GM19397 (cell line): Measurements from ENCODE around the gene RAB28.
A peak's percentile ranks its signal among the peaks of the same experiment; 100 is the strongest.

Source experiments
- ATAC-seq: cut with Tn5 transposase; IDR thresholded peaks from one replicate; pipeline ENCODE4 v1.9.1; 2021; ENCODE audit warnings: mild to moderate bottlenecking, moderate library complexity; ENCODE audit not compliant: unreplicated experiment

Gene RAB28

DNA sequence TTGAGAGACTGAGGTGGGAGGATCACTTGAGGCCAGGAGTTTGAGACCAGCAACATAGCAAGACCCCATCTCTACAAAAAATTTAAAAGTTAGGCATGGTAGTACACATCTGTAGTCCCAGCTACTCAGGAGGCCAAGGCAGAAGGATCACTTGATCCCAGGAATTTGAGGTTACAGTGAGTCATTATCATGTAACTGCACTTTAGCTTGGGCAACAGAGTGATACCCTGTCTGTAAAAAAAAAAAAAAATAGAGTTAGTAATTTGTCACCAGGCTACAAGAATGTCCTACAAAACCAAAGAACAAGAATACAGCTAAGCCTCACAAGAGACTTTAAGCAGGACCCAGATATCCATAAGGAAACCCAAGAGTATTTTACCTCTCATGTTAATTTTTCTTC, 27.0 kb upstream of the RAB28 start:
- no peak for ATAC-seq

DNA sequence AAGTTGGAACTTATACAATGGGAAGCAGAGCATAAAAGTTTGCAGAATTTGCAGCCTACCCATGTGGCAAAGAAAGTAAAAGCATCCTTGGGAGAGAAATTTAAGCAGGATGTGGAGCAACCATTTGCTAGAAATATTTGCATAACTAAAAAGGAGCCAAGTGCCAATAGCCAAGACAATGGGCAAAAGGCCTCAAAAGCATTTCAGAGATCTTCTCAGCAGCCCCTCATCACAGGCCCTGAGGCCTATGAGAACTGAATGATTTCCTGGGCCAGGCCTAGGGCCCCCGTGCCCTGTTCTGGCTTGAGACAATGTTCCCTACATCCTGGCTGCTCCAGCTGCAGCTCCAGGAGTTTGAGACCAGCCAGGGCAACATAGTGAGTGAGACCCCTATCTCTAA, 25.3 kb upstream of the RAB28 start:
- no peak for ATAC-seq

DNA sequence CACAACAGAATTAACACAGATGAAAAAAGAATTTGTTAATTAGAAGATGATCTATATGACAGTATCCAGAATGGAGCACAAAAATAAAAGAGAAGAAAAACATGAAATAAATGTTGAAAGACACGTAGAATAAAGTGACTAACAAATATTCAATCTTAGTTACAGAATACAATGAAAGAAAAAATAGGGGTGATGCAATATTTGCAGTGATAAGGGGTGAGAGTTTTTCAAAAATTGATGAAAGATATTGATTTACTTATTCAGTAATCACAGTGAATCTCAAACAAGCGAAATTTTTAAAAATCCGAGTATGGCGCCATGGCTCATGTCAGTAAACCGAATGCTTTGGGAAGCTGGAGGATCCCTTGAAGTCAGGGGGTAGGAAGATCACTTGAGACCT, 20.2 kb upstream of the RAB28 start:
- no peak for ATAC-seq

DNA sequence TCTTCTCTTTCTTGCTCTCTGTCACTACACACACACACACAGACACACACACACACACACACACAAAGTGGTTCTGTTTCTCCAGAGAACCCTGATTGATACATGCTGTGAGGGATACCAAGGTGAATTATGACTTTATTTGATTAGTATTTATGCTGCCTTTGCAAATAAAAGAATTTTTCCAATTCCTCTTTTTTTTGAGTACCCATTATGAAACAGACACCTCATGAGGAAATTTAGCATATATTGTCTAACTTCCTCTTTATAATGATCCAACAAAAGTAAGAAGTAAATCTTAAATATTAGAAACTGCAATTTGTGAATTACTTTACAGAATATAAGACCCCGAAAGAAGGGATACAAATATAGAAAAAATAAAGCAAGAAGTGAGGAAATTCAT, 14.3 kb upstream of the RAB28 start:
- no peak for ATAC-seq

DNA sequence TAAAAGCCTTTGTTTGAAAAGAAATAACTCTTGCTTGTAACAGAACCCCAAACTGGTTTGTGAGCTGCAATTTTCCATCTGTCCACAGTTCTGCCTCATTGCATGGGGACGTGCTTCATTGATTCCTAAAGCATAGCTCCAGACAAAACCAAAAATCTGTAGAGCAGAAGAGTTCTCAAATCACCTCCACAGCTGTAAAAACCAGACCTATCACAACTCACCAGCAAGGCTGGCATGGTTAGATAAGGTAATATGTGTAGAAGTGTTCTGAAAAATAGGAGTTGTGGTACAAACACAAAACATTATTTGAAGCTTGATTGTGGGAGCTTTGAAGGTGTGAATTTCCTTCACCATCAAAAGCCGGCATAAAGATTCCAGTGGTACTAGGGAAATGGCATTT, 12.5 kb upstream of the RAB28 start:
- ATAC-seq, result no peak

DNA sequence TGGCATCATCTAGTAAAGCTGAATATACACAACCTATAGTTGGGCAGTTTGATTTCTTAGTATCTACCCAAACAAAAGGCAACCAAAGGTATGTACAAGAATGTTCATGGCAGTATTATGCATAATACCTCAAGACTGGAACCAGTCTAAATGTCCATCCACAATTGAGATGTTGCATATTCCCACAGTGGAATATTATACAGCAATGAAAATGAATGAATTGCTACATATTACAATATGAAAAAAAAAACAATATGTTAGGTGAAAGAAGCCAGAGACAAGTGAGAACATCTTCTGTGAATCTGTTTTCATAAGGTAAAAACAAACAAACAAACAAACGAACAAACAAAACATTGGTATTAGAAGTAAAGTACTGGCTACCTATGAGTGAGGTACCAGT, 11.6 kb upstream of the RAB28 start:
- ATAC-seq, result no peak

DNA sequence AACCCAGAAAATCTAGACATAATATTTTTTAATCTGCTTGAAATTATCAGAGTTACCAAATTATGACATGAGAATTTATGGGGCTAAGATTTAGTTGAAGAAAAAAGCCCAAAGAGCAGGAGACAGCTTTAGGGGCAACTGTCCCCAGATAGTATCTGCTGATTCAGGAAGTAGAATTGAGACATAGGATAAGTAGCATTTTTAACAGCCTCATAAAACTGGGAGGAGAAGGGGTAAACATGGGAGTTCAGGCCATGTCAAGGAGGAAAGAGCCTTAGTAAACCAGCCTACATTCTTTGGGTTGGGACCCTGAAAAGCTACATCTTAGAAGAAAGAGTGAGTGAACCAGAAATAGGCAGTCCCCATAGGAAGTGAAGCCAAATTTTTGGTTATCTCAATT, 9.7 kb upstream of the RAB28 start:
- ATAC-seq, result no peak

DNA sequence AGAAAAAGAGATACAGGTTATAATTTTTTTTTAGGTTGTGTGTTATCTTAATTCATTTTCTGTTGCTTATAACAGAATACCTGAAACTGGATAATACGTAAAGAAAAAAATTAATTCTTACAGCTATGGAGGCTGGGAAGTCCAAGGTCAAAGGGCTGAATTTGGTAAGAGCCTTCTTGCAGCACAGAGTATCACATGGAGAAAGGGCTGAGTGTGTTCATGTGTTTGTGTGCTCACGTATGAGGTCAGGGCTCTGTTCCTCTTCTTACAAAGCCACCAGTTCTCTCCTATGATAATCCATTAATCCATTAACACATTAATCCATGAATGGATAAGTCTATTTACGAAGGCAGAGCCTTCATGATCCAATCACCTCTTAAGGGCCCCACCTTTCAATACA, 8.6 kb upstream of the RAB28 start:
- ATAC-seq, result no peak

DNA sequence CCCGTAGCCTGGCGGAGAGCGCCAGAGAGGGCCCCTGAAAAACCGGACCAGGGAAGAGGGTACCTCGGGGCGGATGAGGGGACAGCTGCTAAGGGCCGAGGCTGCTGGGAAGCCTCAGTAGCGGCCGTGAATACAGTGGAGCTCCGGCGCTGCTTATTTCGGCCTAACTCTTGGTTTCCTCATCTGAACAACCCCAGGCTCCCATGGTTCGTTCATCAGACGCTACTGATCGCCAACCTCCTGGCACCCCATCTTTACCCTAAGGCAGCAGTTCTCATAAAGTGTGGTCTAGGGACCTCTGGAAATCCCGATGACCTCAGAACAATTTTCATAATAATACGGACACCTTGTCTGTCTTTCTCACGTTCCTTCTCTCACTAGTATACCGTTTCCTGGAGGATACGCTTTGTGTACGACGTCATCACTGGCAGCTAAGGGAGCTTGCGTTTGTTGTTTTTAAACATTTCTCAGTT, 645 bp upstream of the RAB28 start:
- ATAC-seq, result peak; percentile 33

DNA sequence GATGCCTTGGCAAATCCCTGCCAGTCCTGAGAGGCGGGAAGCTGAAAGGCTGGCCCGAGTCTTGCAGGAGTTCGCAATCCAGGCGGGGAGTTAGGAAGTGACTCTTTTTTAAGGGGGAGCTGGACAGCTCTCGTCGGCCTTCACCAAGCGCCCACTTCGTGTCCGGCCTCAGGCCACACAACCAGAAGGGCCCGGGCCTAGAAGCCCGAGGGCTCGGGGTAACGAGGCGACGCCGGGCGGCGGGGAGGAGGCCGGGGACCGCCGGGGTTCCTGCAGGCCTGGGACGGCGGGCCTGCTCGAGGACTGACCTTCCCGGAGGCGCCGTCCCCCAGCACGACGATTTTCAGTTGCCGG, 395 bp downstream of the RAB28 start:
- peak; percentile 23 for ATAC-seq

DNA sequence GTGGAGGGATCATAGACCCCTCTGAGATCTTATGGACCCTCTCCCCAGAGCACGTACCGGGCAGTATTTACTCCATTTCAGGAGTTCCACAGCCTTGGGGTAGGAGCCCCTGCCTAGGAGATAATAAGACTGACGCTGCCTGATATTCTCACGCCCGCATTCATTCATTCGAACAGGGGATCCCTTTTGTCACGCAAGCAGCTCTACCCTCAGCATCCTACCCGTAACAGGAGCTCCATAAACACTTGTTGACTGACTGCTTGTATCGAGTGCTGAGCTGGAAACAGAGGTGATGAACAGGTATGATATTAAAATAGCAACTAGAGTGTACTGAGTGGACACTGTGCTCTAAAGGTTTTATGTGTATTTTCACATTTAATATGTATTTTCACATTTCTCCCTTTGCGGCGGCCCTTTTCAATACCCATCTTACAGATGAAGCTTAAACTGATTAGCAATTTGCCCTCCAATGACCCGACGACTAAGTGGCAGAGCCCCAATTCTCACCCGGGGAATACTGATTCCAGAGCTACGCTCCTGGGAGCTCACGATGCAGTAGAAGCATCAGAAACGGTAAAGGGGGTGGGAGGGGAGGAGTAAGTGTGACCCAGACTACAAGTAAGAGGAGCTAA, 888 bp downstream of the RAB28 start:
- peak; percentile 3 for ATAC-seq

DNA sequence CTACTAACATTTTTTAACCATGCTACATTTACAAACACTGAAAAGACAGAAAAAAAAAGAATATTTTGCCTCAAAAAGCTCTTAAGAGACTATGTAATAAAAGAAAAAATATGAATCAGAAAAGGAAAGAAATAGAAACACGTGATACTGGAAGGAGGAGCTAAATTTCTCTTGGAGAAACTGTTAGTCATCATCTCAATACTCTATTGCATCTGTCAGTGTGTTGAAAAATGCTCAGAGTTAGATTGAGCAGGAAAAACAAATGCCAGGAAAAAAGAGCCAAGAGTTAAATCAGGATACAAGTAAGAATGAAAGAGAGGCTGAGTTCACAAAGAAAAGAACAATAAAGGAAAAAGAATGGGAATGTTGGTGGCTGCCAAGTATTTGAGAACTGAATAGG, 2.6 kb downstream of the RAB28 start:
- ATAC-seq, result no peak

DNA sequence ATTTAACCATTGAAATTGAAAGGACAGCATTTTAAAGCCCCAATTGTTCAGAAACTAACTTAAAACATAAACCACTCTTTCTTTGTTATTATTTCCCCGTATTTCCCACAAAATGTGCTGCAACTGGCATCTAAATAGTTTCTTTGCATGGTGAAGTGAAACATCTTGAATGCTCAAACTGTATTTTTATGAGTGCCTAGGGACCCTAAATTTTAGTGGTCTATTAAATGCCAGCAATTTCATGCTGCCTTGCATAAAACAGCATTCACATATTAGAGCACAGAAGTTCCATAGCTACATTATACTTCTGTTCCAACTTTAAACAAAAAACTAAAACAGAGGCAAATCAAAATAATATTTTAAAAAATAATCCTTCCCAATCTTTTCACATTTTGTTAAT, 5.4 kb downstream of the RAB28 start:
- no peak for ATAC-seq

DNA sequence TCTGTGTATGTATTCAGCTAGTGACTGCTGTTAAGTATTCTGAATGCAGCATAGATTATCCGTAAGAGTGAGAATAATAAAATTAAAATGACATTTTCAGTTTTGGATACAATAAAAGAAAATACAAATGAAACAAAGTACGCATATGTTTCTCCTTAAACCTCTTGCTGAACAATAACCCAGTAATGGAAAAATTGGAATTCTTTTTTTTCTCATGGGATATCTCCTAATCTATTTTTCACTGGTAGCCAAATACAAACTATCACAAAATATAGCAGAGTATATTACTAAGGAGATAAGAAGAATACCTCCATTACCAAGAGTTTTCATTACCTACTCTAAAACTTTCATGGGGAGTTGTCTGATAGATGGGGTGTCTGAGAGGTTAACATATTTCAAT, 6.0 kb downstream of the RAB28 start:
- no peak for ATAC-seq

DNA sequence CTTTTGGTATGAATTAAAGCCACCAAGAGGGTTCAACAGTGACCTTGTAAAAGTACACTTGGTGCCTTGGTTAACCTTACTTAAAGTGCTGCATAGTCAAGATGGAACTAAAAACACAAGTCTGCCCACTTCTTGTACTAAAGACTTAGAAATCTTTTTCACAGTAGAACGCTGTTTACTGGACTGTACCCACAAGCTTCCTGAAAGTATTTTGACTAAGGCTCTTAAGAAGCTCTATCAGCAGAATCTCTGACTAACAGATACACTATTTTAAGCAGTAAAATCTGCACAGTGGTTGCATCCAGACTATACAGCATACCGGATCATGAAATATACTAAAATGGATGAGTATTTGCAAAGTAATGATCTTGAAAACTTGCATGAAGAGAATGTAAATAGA, 7.2 kb downstream of the RAB28 start:
- ATAC-seq, result no peak

DNA sequence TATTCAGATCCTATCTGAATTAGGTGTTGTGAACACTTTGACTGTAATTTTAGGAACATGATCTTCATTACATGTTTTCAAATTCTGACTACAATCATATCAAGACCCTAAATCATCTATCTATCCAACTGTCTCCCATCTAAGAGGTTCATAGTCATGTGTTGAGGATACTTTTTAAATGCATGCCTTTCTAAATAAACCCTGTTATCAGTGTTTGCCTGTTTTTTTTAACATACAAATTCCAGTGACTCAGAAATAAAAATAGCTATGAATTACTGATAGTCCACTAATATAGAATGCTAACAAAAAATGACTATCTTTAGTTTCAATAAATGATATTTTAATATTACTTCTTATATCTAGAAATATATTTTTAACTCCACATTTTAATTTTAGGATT, 8.0 kb downstream of the RAB28 start:
- no peak for ATAC-seq

DNA sequence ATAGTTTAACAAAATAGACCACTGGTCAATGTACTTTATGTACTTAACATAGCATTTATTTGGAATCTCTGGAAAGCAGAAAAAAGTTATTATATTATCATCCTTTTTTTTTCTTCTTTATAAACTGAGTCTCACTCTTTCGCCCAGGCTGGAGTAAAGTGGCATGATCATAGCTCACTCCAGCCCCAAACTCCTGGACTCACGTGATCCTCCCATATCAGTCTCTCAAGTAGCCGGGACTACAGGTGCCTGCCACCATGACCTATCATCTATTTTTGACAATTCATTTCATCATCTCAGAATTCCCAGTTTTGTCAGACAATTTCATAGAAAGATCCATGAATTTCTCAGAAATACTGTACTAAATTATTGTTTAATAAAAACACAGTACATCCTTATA, 12.7 kb downstream of the RAB28 start:
- no peak for ATAC-seq

DNA sequence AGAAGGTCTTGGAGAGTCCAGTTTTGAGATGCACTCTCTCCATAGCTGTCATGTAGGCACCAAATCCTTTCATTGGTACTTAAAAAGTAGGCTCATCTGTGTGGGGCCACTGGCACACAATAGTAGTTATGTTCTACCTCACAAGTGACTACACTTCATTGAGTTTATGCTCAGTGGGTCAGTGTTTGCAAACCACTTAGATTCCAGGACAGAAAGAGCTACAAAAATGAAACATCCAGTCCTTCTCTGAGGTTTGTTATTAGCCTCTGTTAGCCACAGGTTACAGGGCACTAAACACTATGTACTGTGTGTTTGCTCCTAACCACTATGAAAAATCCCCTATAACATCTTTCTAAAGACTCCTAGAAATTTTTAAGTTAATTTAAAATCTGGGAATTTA, 13.8 kb downstream of the RAB28 start:
- ATAC-seq, result peak; percentile 60

DNA sequence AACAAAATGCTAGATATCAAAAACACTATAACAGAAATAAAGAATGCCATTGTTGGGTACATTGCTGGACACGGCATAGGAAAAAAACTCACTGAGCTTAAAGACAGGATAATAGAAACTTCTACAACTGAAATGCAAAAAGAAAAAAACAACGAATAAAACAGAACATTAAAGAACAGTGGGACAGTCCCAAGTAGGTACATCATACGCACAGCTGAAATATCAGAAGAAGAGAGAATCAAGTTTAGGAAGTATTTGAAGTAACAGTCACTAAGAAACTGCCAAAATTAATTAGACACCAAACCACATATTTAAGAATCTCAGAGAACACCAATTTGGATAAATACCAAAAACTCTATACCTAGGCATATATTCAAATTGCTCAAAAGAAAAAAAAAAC, 19.2 kb downstream of the RAB28 start:
- no peak for ATAC-seq

DNA sequence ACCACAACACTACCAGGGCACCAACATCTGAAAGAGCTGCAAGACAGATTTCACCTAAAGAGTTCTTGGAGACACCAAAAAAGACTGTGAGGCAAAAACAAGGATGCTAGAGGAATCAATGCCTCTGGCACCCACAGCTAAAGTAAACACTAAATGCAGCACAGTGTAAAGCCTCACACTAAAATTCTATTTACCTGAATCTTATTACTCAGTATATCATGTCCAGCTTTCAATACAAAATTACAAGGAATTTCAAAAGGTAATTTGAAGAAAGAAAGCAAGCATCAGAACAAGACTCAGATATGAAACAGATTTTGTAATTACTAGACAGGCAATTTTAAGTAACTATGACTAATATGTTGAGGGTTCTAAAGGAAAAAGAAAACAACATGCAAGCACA, 19.6 kb downstream of the RAB28 start:
- no peak for ATAC-seq

DNA sequence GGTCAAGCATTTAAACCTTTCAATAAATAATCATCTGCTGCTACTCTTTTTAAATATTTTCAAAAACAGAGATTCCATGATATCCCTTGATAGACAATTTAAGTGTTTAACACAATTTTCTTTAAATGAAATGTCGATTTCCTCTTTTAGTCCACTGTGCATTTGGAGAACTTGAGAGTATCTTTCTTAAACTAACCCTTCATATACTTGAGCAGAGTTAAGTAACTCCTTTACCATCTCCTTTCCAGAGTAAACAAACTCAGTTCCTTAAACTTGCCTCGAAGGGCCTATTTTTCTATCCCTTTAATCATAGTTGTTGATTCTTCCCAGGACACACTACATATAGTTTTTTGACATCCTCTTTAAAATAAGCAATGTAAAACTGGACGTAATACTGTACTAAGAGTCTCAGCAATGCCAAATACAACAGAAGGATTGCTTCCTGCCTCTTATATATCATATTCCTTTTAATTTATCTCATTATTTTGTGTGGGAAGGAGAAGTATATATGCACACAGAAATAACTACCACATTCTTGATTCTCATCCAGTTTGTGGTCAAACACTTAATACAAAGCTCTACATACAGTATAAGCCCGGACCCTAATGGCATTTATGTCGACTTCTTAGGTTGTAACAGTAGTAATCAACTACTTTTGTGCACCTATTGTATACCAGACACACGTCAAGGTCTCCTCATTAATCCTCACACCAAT, 22.8 kb downstream of the RAB28 start:
- ATAC-seq, result no peak

DNA sequence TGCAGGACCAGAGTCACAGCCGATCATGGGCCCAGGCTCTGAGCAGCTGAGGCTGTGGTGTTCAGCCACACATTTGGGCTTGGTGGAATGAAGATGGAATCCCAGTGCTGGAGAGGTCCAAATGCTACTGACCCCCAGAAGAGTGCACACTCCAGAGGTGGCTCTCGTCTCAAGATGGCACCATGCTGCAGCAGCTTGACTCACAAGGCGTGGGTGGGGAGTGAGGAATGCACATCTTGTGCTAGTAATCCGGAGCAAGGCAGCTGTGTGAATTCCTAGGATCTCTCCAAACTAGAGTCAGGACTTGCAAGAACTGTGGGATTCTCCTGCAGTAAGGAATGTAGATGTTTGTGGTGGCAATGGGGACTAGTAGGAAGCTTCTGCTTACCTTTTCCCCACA, 28.7 kb downstream of the RAB28 start:
- no peak for ATAC-seq

DNA sequence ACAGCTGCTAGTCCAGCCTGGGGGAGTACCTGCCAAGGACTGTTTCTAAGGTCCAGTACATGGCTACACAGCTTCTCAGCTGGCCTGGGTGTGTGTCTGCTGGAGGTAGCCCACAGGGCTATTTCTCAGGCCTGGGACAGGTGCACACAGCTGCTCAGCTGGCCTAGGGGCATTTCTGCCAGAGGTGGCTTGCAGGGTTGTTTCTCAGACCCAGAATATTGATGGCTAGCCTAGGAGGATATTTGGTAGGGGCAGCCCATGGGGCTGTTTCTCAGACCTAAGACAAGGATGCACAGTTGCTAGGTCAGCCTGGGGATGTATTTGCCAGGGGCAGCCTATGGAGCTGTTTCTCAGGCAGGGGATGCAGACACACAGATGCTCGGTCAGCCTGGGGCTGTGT, 29.4 kb downstream of the RAB28 start:
- ATAC-seq, result no peak
